ENCODE results near the gene CSF2RB.

Gene CSF2RB

DNA sequence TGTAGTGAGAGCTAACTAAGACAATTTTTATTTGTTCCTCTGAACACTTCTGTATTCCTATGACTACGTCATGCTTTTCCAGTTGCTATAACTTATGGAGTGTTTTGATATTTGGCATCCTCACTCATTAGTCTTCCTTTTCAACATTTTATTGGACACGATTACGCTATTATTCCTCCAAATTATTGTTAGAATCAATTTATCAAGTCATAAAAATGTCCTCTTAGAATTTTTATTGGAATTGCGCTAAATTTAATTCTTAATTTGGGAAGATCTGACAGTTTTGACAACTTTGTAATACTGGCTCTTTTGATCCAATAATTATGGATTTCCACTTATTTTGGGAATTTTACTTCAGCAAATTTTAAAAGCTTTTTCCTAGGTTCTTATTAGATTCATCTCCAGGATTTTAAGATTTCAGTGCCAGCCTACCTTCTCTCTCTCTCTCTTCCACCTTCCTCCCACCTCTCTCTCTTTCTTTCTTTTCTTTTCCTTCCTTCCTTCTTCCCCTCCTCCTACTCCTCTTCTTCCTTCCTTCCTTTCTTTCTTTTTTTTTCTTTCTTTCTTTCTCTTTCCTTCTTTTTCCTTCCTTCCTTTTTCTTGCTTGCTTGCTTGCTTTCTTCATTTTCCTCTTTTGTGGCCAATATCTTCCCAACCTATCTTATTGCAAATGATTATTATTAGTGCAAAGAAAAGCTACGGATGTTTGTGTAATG is 55.0 kb downstream of the CSF2RB start:
- H3K9me3 ChIP-seq (ENCODE audit: insufficient read depth, low read depth, low read length): no peaks in the 10 kb centered on the region
- H3K9ac ChIP-seq (ENCODE audit: low read depth, low read length, poor library complexity, severe bottlenecking): no peak overlapping the region
- no peaks in the 10 kb centered on the region for H3K79me2 ChIP-seq (ENCODE audit: insufficient read depth, low read length)
- H4K20me1 ChIP-seq (ENCODE audit: insufficient read depth, low read length, poor library complexity, severe bottlenecking): no peaks in the 10 kb centered on the region
- no peaks in the 10 kb centered on the region for H3F3A ChIP-seq (ENCODE audit: low read depth)
- TF ChIP-seq EZH2phosphoT487 (IDR thresholded peaks at IDR 0.05; ENCODE audit: borderline replicate concordance): no peak
- TF ChIP-seq, protein P1, sequence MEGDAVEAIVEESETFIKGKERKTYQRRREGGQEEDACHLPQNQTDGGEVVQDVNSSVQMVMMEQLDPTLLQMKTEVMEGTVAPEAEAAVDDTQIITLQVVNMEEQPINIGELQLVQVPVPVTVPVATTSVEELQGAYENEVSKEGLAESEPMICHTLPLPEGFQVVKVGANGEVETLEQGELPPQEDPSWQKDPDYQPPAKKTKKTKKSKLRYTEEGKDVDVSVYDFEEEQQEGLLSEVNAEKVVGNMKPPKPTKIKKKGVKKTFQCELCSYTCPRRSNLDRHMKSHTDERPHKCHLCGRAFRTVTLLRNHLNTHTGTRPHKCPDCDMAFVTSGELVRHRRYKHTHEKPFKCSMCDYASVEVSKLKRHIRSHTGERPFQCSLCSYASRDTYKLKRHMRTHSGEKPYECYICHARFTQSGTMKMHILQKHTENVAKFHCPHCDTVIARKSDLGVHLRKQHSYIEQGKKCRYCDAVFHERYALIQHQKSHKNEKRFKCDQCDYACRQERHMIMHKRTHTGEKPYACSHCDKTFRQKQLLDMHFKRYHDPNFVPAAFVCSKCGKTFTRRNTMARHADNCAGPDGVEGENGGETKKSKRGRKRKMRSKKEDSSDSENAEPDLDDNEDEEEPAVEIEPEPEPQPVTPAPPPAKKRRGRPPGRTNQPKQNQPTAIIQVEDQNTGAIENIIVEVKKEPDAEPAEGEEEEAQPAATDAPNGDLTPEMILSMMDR (conservative IDR thresholded peaks at IDR 0.05; ENCODE audit: low read length): no peak
- no peak overlapping the region for H2AFZ ChIP-seq (ENCODE audit: low read length)
- H3K36me3 ChIP-seq (ENCODE audit: insufficient read depth, low read length): no peaks in the 10 kb centered on the region
- H3K9me2 ChIP-seq (replicated peaks; ENCODE audit: low read depth, low read length): no peaks in the 10 kb centered on the region
- H3K4me3 ChIP-seq (ENCODE audit: low read length, poor library complexity, severe bottlenecking): no peak overlapping the region
- no peak overlapping the region for H3K4me2 ChIP-seq (ENCODE audit: low read depth, low read length, poor library complexity, severe bottlenecking)
- no peaks in the 10 kb centered on the region for H3K4me1 ChIP-seq (ENCODE audit: insufficient read depth, low read length, poor library complexity, severe bottlenecking)
- peaks cover 5% of the 10 kb centered on the region for H3K27me3 ChIP-seq (ENCODE audit: insufficient read depth, low read length, poor library complexity, severe bottlenecking)

GRCh38 chr22:36971341-36972125 is 58.1 kb downstream of the CSF2RB start:
- Histone ChIP-seq H4K20me1 (ENCODE audit: insufficient read depth, low read length, poor library complexity, severe bottlenecking) (no peaks in the 10 kb centered on the region), H3K4me1 (ENCODE audit: insufficient read depth, low read length, poor library complexity, severe bottlenecking) (no peaks in the 10 kb centered on the region), H3K9me2 (replicated peaks; ENCODE audit: low read depth, low read length) (no peaks in the 10 kb centered on the region), H3K79me2 (ENCODE audit: insufficient read depth, low read length) (no peaks in the 10 kb centered on the region), H3K4me3 (ENCODE audit: low read length, poor library complexity, severe bottlenecking) (no peak overlapping the region), H2AFZ (ENCODE audit: low read length) (no peak overlapping the region), H3K9ac (ENCODE audit: low read depth, low read length, poor library complexity, severe bottlenecking) (no peak overlapping the region), H3K4me2 (ENCODE audit: low read depth, low read length, poor library complexity, severe bottlenecking) (no peak overlapping the region), H3K36me3 (ENCODE audit: insufficient read depth, low read length) (no peaks in the 10 kb centered on the region), H3K9me3 (ENCODE audit: insufficient read depth, low read depth, low read length) (no peaks in the 10 kb centered on the region), H3K27me3 (ENCODE audit: insufficient read depth, low read length, poor library complexity, severe bottlenecking) (peaks cover 5% of the 10 kb centered on the region), H3F3A (ENCODE audit: low read depth) (no peaks in the 10 kb centered on the region)
- no peak for TF ChIP-seq EZH2phosphoT487 (IDR thresholded peaks at IDR 0.05; ENCODE audit: borderline replicate concordance)
- TF ChIP-seq, protein P1 (conservative IDR thresholded peaks at IDR 0.05; ENCODE audit: low read length): no peak

DNA sequence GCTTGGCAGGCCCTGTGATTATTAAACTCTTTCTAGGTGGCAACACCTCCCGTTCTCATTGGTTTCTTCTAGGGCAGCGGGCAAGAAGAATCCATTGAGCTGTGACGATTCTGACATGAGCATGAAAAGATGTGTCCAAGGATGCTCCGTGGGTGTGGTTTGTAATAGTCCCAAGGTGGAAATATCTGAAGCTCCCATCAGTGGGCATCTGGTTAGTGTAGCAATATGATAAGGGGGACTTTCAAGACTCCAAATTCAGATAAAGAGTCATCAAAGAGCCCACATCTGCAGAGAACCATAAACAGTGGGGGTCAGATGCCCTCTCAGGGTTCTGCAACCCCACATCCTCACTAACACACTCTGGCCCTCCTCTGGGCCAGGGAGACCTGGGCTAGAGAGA is 63.2 kb downstream of the CSF2RB start:
- Histone ChIP-seq H3F3A (ENCODE audit: low read depth) (no peaks in the 10 kb centered on the region), H2AFZ (ENCODE audit: low read length) (no peak overlapping the region), H3K9me3 (ENCODE audit: insufficient read depth, low read depth, low read length) (no peaks in the 10 kb centered on the region), H3K4me3 (ENCODE audit: low read length, poor library complexity, severe bottlenecking) (no peak overlapping the region), H3K4me2 (ENCODE audit: low read depth, low read length, poor library complexity, severe bottlenecking) (no peak overlapping the region), H3K9me2 (replicated peaks; ENCODE audit: low read depth, low read length) (no peaks in the 10 kb centered on the region), H3K9ac (ENCODE audit: low read depth, low read length, poor library complexity, severe bottlenecking) (no peak overlapping the region), H3K36me3 (ENCODE audit: insufficient read depth, low read length) (no peaks in the 10 kb centered on the region), H3K79me2 (ENCODE audit: insufficient read depth, low read length) (no peaks in the 10 kb centered on the region), H3K27me3 (ENCODE audit: insufficient read depth, low read length, poor library complexity, severe bottlenecking) (peaks cover 5% of the 10 kb centered on the region), H3K4me1 (ENCODE audit: insufficient read depth, low read length, poor library complexity, severe bottlenecking) (no peaks in the 10 kb centered on the region), H4K20me1 (ENCODE audit: insufficient read depth, low read length, poor library complexity, severe bottlenecking) (no peaks in the 10 kb centered on the region)
- no peak for TF ChIP-seq EZH2phosphoT487 (IDR thresholded peaks at IDR 0.05; ENCODE audit: borderline replicate concordance)
- TF ChIP-seq, protein P1 (conservative IDR thresholded peaks at IDR 0.05; ENCODE audit: low read length): no peak

All from Loucy (cell line).